HG02970 (cell line): ENCODE results near the gene GMCL2.
A peak's percentile ranks its signal among the peaks of the same experiment; 100 is the strongest.

Experiments used
- ATAC-seq: cut with Tn5 transposase; IDR thresholded peaks from one replicate; pipeline ENCODE4 v1.9.1; 2021; ENCODE audit warnings: mild to moderate bottlenecking, moderate library complexity, moderate number of reproducible peaks; ENCODE audit not compliant: unreplicated experiment, low FRiP score

The GMCL2 gene

DNA sequence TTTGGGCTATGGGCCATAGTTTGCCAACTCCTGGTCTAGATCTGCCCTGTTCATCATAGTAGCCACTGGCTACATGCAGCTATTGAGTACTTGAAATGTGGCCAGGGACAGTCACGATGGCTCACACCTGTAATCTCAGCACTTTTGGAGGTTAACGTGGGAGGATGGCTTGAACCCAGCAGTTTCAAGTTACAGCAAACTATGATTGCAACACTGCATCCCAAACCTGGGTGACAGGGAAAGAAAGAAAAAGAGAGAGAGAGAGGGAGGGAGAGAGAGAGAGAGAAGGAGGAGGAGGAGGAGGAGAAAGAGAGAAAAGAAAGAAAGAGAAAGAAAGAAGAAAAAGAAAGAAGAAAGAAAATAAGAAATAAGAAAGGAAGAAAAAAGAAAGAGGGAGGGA is 5.1 kb upstream of the GMCL2 start:
- ATAC-seq: no peak

DNA sequence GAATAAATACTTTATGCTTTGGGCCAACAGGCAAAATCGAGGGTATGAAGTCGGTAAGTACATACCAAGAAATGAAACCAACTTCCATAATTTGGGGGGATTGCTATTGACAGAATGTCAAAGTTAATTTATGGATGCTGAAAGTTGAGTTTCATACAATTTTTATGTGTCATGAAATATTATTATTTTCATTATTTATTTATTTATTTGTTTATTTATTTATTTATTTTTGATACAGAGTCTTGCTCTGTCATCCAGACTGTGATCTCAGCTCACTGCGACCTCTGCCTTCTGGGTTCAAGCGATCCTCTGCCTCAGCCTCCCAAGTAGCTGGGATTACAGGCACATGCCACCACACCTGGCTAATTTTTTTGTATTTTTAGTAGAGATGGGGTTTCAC is 4.5 kb upstream of the GMCL2 start:
- ATAC-seq: no peak

- ATAC-seq: no peak
Measured at GRCh38 chr5:178189433-178189832, 2.3 kb upstream of the GMCL2 start.

GRCh38 chr5:178186427-178186826 is 744 bp downstream of the GMCL2 start:
- ATAC-seq: no peak

DNA sequence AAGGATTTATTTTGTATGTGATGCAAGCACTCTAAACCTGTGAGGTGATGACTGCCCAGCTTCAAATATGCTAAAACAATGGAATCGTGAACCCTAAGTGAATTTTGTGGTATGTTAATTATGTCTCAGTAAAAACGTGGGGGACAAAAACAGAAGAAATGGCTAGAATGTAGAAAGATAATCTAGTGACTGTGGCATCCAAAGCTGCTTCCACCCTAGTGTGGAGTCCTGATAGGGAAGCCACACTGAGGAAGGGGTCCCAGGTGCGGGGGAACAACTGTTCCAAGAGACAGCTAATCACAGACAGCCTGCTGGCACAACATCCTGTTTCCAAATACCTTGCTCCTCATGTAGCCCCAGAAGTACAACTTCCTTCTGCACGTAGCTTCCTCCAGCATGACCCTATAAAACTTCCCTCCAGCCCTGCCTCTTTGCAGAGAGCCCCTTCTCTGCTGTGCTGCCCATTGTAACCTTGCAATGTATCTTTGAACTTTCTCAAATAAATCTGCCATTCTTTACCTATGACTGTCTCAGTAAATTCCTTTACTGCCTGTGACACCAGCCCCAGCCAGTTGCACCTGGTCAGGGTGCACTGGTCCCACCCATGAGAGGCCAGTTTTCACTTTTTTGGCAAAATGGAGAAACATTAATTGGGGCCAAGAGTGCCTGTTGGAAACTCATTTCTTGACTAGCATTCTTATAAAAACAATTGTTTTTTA is 4.9 kb downstream of the GMCL2 start:
- no peak for ATAC-seq

DNA sequence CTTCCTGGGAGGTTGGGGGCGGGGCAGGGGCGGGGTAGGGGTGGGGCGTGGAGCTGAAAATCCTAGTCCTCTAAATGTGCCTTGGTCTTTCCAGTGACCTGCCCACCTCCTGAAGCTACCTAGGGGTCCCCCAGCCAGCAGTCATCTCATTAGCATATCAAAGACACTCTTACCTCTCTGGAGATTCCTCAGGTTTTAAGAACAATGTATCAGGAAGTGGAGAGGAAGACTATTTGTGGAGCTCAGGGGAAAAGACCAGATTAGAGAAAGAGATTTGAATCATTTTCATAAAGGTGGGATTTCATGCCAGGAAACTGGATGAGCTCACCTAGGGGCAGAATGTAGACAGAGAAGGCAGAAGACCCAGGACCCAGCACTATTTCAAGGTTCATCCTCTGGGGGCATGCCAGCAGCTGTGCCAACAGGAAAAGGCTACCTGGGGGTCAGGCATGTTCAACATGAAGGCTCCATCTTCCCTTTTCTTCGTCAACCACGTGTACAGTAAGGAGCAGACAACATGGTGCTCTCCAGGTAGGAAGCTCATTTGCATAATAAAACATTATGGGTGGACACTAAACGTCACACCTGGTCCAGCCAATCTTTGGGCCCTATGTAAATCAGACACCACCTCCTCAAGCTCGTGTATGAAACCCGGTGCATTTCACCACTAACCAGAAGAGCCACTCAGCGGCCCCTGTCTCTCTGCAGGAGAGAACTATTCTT is 6.9 kb downstream of the GMCL2 start:
- no peak for ATAC-seq

DNA sequence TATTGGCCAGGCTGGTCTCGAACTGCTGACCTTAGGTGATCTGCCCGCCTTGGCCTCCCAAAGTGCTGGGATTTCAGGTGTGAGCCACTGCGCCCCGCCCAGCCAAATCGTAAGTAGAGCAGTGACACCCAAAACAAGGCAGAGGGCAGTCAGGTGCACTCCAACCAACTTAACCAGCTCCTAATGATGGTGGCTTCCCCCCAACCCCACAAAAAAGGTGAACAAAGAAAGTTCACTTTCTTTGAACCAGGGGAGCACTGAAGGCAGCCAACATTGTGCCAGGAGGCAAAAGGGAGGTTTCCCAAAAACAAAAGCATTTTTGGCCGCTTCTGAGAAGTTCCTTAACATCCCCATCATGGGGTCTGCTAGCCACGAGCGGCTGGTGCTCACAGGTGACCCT is 9.6 kb downstream of the GMCL2 start:
- no peak for ATAC-seq

DNA sequence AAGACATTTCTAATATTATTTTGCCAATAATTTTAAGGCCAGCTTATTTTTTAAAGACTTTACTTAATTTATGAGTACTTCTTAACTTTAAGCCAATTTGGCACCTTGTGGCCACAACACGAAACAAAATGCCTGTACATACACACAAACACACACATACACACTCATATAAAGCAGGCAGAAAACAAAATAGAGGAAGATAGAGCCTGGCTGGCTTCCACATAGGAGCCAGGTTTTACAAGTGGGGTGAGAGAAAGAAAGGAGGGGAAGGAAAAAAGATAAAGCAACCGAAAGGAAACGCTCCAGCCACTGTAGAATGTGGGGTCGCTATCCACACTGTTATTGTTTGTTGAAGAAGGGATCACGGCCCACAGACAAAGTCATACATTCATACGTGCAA is 10.4 kb downstream of the GMCL2 start:
- no peak for ATAC-seq

GRCh38 chr5:178174456-178174855 is 12.7 kb downstream of the GMCL2 start:
- no peak for ATAC-seq

DNA sequence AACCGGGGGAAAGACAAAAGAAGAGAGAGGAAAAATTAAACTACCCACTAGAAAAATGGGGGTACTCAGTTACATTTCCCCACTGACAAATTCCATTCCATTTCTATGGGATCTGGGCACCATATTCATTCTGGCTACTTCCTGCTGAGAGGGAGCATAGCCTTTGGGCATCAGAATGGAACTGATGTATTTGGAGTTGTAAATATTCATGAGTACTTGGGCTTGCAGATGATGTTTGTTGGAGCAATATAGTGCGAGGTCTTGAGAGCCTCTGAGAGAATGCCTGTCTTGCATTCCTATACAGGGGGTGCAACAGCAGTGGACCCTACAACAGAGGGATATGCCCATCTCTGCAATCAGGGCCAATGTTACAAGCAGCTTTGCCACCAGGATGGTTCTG is 16.7 kb downstream of the GMCL2 start:
- ATAC-seq: no peak

- no peak for ATAC-seq
Measured at GRCh38 chr5:178165581-178165980, 21.6 kb downstream of the GMCL2 start.

- ATAC-seq: peak; percentile 80
Measured at GRCh38 chr5:178163772-178164735, 23.1 kb downstream of the GMCL2 start.

DNA sequence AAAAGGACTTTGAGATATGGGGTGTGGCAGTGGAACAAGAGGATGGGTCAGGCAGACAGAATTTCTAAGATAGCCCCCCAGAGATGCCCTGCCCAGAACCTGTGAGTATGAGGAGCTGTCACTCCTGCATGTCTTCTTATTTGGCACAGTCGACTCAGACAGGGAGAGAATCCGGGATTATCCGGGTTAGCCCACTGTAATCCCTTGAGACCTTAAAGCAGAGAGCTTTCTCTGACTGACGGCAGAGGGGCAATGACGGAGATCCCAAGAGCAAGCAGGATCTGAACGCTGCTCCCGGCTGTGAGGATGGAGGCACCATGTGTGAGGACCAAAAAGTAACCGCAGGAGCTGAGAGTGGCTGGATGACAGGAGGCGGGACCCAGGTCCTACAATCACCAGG is 24.7 kb downstream of the GMCL2 start:
- ATAC-seq: no peak

- ATAC-seq: no peak
Measured at GRCh38 chr5:178160176-178160575, 27.0 kb downstream of the GMCL2 start.

DNA sequence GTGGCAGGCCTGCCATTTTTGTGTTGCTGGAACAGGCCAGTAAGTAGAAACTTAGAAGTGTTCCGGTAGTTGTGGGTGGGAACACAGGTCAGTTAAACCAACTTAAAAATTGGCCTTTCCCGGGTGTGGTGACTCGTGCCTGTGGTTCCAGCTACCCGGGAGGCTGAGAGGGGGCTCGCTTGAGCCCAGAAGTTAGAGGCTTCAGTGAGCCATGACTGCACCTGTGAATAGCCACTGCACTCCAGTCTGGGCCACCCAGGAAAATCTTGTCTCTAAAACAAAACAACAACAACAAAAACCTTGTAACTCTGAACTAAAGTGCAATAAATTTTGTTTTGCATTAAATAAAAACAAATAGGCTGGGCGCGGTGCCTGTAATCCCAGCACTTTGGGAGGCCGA is 32.1 kb downstream of the GMCL2 start:
- ATAC-seq: no peak

GRCh38 chr5:178153530-178154340 is 33.4 kb downstream of the GMCL2 start, which contains the start of gene NHP2:
Gene NHP2 (minus strand): TSS chr5:178153885. CDS start chr5:178153817, 68 bp downstream.
- ATAC-seq: peak; percentile 98

GRCh38 chr5:178152491-178153444 is 34.4 kb downstream of the GMCL2 start:
- ATAC-seq: no peak

- no peak for ATAC-seq
Measured at GRCh38 chr5:178150977-178151734, 36.0 kb downstream of the GMCL2 start.
